Prostate gland (tissue), 2 donors: ENCODE data around the gene SFN.
"Not testable (repeated sequence)": the region's sequence is repeated elsewhere in the genome, so short reads cannot be mapped to it uniquely, and the experiment has no call there.

ENCODE experiments used
- POLR2A ChIP-seq: fragments of 450-650 bp; IDR thresholded peaks from one replicate; pipeline ENCODE4 v1.6.1; 2016; ENCODE audit warnings: antibody characterized with exemption, mild to moderate bottlenecking
- POLR2AphosphoS5 ChIP-seq: sonication (generic); formaldehyde crosslinking; IDR thresholded peaks from one replicate; pipeline ENCODE4 v1.6.1; 2017; ENCODE audit warnings: antibody characterized with exemption
- TF ChIP-seq, protein P1 (sequence below), 4 experiments: fragments of 200-600 bp in 2 of 4; fragments of 450-650 bp in 2 of 4; sonication (generic) in 2 of 4; IDR thresholded peaks; 1 replicate in 3 of 4; 2 replicates in 1 of 4; pipeline ENCODE4 v1.5.1; 2016 to 2019; ENCODE audit warnings: antibody characterized with exemption in 4 of 4, mild to moderate bottlenecking in 2 of 4, moderate library complexity in 2 of 4

DNA sequence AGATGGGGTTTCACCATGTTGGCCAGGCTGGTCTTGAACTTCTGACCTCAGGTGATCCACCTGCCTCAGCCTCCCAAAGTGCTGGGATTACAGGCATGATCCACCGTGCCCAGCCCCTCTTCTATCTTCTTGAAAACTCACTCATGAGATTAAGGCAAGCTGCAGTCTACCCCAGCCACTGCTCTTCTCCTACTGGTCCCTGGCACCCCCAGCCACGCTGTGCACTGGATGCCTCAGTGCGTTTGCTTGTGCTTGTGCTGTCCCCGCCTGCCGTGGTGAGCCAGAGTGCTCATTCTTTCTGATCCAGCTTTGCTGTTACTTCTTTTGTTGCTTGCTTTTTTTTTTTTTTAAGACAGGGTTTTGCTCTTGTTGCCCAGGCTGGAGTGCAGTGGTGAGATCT is 25.3 kb upstream of the SFN start:
- TF ChIP-seq, protein P1, sequence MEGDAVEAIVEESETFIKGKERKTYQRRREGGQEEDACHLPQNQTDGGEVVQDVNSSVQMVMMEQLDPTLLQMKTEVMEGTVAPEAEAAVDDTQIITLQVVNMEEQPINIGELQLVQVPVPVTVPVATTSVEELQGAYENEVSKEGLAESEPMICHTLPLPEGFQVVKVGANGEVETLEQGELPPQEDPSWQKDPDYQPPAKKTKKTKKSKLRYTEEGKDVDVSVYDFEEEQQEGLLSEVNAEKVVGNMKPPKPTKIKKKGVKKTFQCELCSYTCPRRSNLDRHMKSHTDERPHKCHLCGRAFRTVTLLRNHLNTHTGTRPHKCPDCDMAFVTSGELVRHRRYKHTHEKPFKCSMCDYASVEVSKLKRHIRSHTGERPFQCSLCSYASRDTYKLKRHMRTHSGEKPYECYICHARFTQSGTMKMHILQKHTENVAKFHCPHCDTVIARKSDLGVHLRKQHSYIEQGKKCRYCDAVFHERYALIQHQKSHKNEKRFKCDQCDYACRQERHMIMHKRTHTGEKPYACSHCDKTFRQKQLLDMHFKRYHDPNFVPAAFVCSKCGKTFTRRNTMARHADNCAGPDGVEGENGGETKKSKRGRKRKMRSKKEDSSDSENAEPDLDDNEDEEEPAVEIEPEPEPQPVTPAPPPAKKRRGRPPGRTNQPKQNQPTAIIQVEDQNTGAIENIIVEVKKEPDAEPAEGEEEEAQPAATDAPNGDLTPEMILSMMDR (IDR thresholded peaks at IDR 0.05): not testable (repeated sequence)
- TF ChIP-seq POLR2A, POLR2AphosphoS5: not testable (repeated sequence)
